GM23338 (cell line): ENCODE results near the gene WIPF3. TPM values are rescaled to one million over a fixed set of nuclear protein-coding genes. Genes with fewer than 3 reads are reported as not detected.

Experiments
- ATAC-seq: fragments of 200-7000 bp; cut with Tn5 transposase; 3 replicates; pipeline ENCODE4 v1.9.1; 2020
- DNase-seq: peaks from one replicate; pipeline ENCODE4 v3.0.0-alpha.2; 2015; ENCODE audit warnings: low spot score
- H2AFZ ChIP-seq: fragments of 200-600 bp; sonication (generic); 2 replicates; pipeline ENCODE4 v1.8.0; 2016; ENCODE audit warnings: antibody characterized with exemption, mild to moderate bottlenecking, moderate library complexity
- H3F3A ChIP-seq: fragments of 200-600 bp; sonication (generic); replicated peaks from 2 replicates; pipeline ENCODE4 v1.8.0; 2017; ENCODE audit warnings: antibody characterized with exemption, mixed run types, low read depth
- H3K27ac ChIP-seq: fragments of 200-600 bp; sonication (generic); 2 replicates; pipeline ENCODE4 v1.6.1; 2016; ENCODE audit warnings: low read depth
- H3K27me3 ChIP-seq: fragments of 200-600 bp; sonication (generic); 2 replicates; pipeline ENCODE4 v1.8.0; 2016; ENCODE audit warnings: mild to moderate bottlenecking, mixed run types, moderate library complexity; ENCODE audit not compliant: insufficient read depth
- H3K36me3 ChIP-seq: fragments of 200-600 bp; sonication (generic); 2 replicates; pipeline ENCODE4 v1.8.0; 2016; ENCODE audit warnings: mild to moderate bottlenecking; ENCODE audit not compliant: insufficient read depth
- H3K4me1 ChIP-seq: fragments of 200-600 bp; sonication (generic); 2 replicates; pipeline ENCODE4 v1.8.0; 2016; ENCODE audit warnings: mild to moderate bottlenecking, moderate library complexity; ENCODE audit not compliant: insufficient read depth
- H3K4me2 ChIP-seq: fragments of 200-600 bp; sonication (generic); 2 replicates; pipeline ENCODE4 v1.7.1; 2017; ENCODE audit warnings: mixed run types
- H3K4me3 ChIP-seq: fragments of 200-600 bp; sonication (generic); 2 replicates; pipeline ENCODE4 v1.6.1; 2016; ENCODE audit warnings: mixed run types
- H3K79me2 ChIP-seq: fragments of 200-600 bp; sonication (generic); replicated peaks from 2 replicates; pipeline ENCODE4 v1.8.0; 2017; ENCODE audit warnings: mild to moderate bottlenecking; ENCODE audit not compliant: insufficient read depth
- H3K9me2 ChIP-seq: fragments of 200-600 bp; sonication (generic); 2 replicates; pipeline ENCODE4 v1.8.0; 2017; ENCODE audit not compliant: insufficient read depth
- H4K20me1 ChIP-seq: fragments of 200-600 bp; sonication (generic); replicated peaks from 2 replicates; pipeline ENCODE4 v1.8.0; 2017; ENCODE audit warnings: mild to moderate bottlenecking; ENCODE audit not compliant: insufficient read depth
- H3K27ac Mint-ChIP-seq: 2 replicates; pipeline ENCODE4 v1.8.0; 2020; ENCODE audit warnings: inconsistent platforms, mild to moderate bottlenecking, moderate library complexity, mixed read lengths
- H3K27me3 Mint-ChIP-seq: 3 replicates; pipeline ENCODE4 v1.8.0; 2022; ENCODE audit warnings: low read depth, mild to moderate bottlenecking, moderate library complexity, mixed read lengths, inconsistent platforms; ENCODE audit not compliant: insufficient read depth, poor library complexity
- H3K36me3 Mint-ChIP-seq: 3 replicates; pipeline ENCODE4 v1.8.0; 2021; ENCODE audit warnings: low read depth, mild to moderate bottlenecking, inconsistent platforms, moderate library complexity, mixed read lengths
- H3K4me1 Mint-ChIP-seq: 3 replicates; pipeline ENCODE4 v1.8.0; 2020; ENCODE audit warnings: mild to moderate bottlenecking, inconsistent platforms, mixed read lengths
- H3K4me3 Mint-ChIP-seq: 3 replicates; pipeline ENCODE4 v1.8.0; 2021; ENCODE audit warnings: moderate library complexity, mild to moderate bottlenecking, inconsistent platforms, mixed read lengths
- H3K9me3 Mint-ChIP-seq: 3 replicates; pipeline ENCODE4 v1.8.0; 2020; ENCODE audit warnings: moderate library complexity, mild to moderate bottlenecking, inconsistent platforms, mixed read lengths
- EZH2 ChIP-seq: fragments of 200-600 bp; sonication (generic); IDR thresholded peaks from one replicate; pipeline ENCODE4 v1.8.0; 2017; ENCODE audit warnings: antibody characterized with exemption, mild to moderate bottlenecking, low read depth; ENCODE audit not compliant: unreplicated experiment
- EZH2phosphoT487 ChIP-seq: fragments of 200-600 bp; sonication (generic); IDR thresholded peaks from one replicate; pipeline ENCODE4 v1.8.1; 2018; ENCODE audit warnings: antibody characterized with exemption; ENCODE audit not compliant: unreplicated experiment
- JUNB ChIP-seq: IDR thresholded peaks from one replicate; pipeline ENCODE4 v1.6.1; 2016; ENCODE audit warnings: antibody characterized with exemption; ENCODE audit not compliant: unreplicated experiment
- NANOG ChIP-seq: IDR thresholded peaks from 2 replicates; pipeline ENCODE4 v1.6.1; 2016; ENCODE audit warnings: antibody characterized with exemption, borderline replicate concordance
- POLR2AphosphoS5 ChIP-seq: IDR thresholded peaks from 2 replicates; pipeline ENCODE4 v1.6.1; 2016; ENCODE audit warnings: antibody characterized with exemption, low read depth
- STAT1 ChIP-seq: IDR thresholded peaks from one replicate; pipeline ENCODE4 v1.6.1; 2016; ENCODE audit warnings: antibody characterized with exemption; ENCODE audit not compliant: unreplicated experiment
- ZNF114 ChIP-seq: fragments of 250-450 bp; sonication (Bioruptor Pico); IDR thresholded peaks from 2 replicates; pipeline ENCODE4 v1.5.0; 2020; ENCODE audit warnings: mild to moderate bottlenecking, moderate library complexity
- ZNF331 ChIP-seq: fragments of 250-450 bp; sonication (Bioruptor Pico); IDR thresholded peaks from 2 replicates; pipeline ENCODE4 v1.5.0; 2020; ENCODE audit warnings: low read depth, mild to moderate bottlenecking, moderate library complexity
- polyA plus RNA-seq: library from polyadenylated mRNA; unstranded; fragments of >200 nt; fragmentation: Nextera tagmentation; extraction: Ambion mirVana; gene quantifications from 2 replicates; pipeline ENCODE4 v1.2.1, GENCODE V29; 2016
- total RNA-seq: library from RNA; depleted of rRNA; stranded (reverse); fragments of >200 nt; shearing (Covaris generic); gene quantifications from 2 replicates; pipeline ENCODE4 v1.2.3, GENCODE V29; 2014
- TF ChIP-seq, protein P1 (sequence below), 2 experiments: fragments of 200-600 bp in 1 of 2; sonication (generic) in 1 of 2; conservative IDR thresholded peaks; 2 replicates each; pipeline versions ENCODE4 v1.5.1 to v1.6.1; 2016 to 2017; ENCODE audit warnings: antibody characterized with exemption in 2 of 2, low read depth in 2 of 2, mild to moderate bottlenecking in 2 of 2, moderate library complexity in 1 of 2
- TF ChIP-seq, protein P2 (sequence below): IDR thresholded peaks from 2 replicates; pipeline ENCODE4 v1.6.1; 2016; ENCODE audit warnings: antibody characterized with exemption
- TF ChIP-seq, protein P3 (sequence below): fragments of 250-450 bp; sonication (Bioruptor Pico); IDR thresholded peaks from 2 replicates; pipeline ENCODE4 v1.5.0; 2020; ENCODE audit warnings: mild to moderate bottlenecking, moderate library complexity

The WIPF3 gene
- total and polyA plus RNA-seq, 2 experiments from 2014 or later = 5.7 to 11.4 TPM

DNA sequence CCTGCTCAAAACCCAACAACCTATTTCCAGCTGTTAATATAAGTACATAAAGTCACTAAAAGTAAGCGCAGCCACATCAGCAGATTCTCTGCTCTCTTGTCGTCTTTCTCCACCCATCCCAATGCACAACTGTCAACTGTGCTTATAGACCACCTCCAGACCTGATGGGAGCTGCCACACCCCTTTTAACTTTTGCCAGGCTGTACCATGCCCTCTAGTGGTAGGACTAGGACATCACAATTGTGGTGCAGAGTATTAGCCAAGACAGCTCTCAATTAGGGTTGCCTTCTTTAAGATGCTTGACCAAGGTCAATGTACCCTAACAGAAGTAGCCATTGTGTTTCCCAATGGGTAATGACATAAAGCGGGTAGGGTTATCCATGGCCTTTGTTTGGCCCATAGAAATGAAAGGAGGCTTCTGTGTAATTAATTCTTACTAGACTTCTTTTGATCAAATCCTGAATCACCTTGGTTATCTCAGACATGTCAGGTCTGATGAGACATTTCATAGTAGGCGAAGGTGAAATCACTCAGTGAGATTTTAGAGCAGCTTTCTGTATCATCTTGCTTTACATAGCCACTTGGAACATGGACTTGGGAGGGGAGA is 115.2 kb downstream of the WIPF3 start:
- Mint-ChIP-seq H3K27ac (no peak overlapping the region), H3K36me3 (peaks cover 10% of the 10 kb centered on the region; the same call in 2 of the 3 replicates), H3K9me3 (no peaks in the 10 kb centered on the region), H3K4me3 (no peak overlapping the region), H3K27me3 (peaks cover 2% of the 10 kb centered on the region), H3K4me1 (no peaks in the 10 kb centered on the region; the same call in 2 of the 3 replicates)
- no peaks in the 10 kb centered on the region for H3K79me2 ChIP-seq
- no peak for TF ChIP-seq STAT1
- TF ChIP-seq, protein P1, sequence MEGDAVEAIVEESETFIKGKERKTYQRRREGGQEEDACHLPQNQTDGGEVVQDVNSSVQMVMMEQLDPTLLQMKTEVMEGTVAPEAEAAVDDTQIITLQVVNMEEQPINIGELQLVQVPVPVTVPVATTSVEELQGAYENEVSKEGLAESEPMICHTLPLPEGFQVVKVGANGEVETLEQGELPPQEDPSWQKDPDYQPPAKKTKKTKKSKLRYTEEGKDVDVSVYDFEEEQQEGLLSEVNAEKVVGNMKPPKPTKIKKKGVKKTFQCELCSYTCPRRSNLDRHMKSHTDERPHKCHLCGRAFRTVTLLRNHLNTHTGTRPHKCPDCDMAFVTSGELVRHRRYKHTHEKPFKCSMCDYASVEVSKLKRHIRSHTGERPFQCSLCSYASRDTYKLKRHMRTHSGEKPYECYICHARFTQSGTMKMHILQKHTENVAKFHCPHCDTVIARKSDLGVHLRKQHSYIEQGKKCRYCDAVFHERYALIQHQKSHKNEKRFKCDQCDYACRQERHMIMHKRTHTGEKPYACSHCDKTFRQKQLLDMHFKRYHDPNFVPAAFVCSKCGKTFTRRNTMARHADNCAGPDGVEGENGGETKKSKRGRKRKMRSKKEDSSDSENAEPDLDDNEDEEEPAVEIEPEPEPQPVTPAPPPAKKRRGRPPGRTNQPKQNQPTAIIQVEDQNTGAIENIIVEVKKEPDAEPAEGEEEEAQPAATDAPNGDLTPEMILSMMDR (conservative IDR thresholded peaks at IDR 0.05; ENCODE audit: low read depth in 2 of 2) = peak; percentile 97 to 99
- H3K27ac ChIP-seq = no peak overlapping the region
- H2AFZ ChIP-seq = no peak overlapping the region
- no peak overlapping the region for H3K4me3 ChIP-seq
- H3K4me1 ChIP-seq = no peaks in the 10 kb centered on the region
- H4K20me1 ChIP-seq = peaks cover 15% of the 10 kb centered on the region
- no peaks in the 10 kb centered on the region for H3F3A ChIP-seq
- H3K4me2 ChIP-seq = no peak overlapping the region
- no peaks in the 10 kb centered on the region for H3K27me3 ChIP-seq
- ATAC-seq (peak; percentile 94), DNase-seq (peak; percentile 86)
- H3K9me2 ChIP-seq = no peaks in the 10 kb centered on the region
- H3K36me3 ChIP-seq = peaks cover 4% of the 10 kb centered on the region; the same call in 1 of the 2 replicates

DNA sequence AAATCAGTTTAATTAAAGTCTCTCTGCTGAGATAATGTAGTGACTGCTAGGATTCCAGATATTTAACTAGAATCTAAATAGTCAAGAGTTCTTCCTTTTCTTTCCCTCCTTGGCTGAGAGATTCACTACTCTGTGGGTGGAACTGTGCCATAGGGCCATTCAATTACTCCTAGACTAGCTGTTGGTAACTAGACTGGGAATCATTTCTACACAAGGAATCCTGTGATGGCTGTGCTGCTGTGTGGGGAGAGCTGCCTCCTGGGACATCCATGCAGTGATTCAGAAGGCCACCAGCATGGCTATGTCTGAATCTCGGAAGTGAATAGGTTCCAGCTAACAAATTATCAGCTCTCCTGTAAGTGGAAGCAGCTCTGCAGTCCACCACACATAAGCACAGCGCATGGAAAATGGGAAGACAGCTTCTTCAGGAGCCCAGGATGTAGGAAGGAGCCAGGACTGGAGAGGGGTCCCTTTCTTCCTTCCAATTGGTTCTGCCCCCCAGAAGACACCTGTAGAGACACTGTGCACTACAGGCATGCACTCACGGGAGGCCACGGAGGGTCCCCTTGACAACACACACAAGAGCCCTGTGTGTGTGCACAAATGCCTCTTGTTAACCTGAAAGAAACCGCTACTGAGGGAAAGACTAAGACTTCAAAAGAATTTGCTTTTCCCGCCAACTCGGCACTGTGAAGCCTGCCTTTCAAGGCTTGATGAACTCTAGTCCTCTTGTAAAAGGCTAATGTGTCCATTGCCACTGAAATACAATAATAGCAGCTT is 116.8 kb downstream of the WIPF3 start:
- Histone ChIP-seq H3K4me1 (no peaks in the 10 kb centered on the region), H4K20me1 (peaks cover 15% of the 10 kb centered on the region; the same call in 1 of the 2 replicates), H3K27me3 (no peaks in the 10 kb centered on the region), H2AFZ (no peak overlapping the region), H3K79me2 (no peaks in the 10 kb centered on the region), H3K4me2 (no peak overlapping the region), H3K4me3 (no peak overlapping the region), H3F3A (no peaks in the 10 kb centered on the region), H3K36me3 (peaks cover 4% of the 10 kb centered on the region; the same call in 1 of the 2 replicates), H3K27ac (no peak overlapping the region), H3K9me2 (no peaks in the 10 kb centered on the region)
- Mint-ChIP-seq H3K27ac (no peak overlapping the region), H3K36me3 (peaks cover 10% of the 10 kb centered on the region; the same call in 2 of the 3 replicates), H3K4me1 (no peaks in the 10 kb centered on the region; the same call in 2 of the 3 replicates), H3K27me3 (peaks cover 2% of the 10 kb centered on the region), H3K9me3 (no peaks in the 10 kb centered on the region), H3K4me3 (no peak overlapping the region)
- DNase-seq (no peak), ATAC-seq (no peak)
- no peak for TF ChIP-seq JUNB
- TF ChIP-seq, protein P2, sequence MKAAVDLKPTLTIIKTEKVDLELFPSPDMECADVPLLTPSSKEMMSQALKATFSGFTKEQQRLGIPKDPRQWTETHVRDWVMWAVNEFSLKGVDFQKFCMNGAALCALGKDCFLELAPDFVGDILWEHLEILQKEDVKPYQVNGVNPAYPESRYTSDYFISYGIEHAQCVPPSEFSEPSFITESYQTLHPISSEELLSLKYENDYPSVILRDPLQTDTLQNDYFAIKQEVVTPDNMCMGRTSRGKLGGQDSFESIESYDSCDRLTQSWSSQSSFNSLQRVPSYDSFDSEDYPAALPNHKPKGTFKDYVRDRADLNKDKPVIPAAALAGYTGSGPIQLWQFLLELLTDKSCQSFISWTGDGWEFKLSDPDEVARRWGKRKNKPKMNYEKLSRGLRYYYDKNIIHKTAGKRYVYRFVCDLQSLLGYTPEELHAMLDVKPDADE = no peak
- no peak for TF ChIP-seq STAT1
- no peak for TF ChIP-seq POLR2AphosphoS5
- TF ChIP-seq NANOG = no peak
- no peak for TF ChIP-seq EZH2
- no peak for TF ChIP-seq EZH2phosphoT487
- no peak for TF ChIP-seq ZNF331 (CRISPR knock-in tag)
- TF ChIP-seq ZNF114 (CRISPR knock-in tag) = no peak
- TF ChIP-seq, protein P3, sequence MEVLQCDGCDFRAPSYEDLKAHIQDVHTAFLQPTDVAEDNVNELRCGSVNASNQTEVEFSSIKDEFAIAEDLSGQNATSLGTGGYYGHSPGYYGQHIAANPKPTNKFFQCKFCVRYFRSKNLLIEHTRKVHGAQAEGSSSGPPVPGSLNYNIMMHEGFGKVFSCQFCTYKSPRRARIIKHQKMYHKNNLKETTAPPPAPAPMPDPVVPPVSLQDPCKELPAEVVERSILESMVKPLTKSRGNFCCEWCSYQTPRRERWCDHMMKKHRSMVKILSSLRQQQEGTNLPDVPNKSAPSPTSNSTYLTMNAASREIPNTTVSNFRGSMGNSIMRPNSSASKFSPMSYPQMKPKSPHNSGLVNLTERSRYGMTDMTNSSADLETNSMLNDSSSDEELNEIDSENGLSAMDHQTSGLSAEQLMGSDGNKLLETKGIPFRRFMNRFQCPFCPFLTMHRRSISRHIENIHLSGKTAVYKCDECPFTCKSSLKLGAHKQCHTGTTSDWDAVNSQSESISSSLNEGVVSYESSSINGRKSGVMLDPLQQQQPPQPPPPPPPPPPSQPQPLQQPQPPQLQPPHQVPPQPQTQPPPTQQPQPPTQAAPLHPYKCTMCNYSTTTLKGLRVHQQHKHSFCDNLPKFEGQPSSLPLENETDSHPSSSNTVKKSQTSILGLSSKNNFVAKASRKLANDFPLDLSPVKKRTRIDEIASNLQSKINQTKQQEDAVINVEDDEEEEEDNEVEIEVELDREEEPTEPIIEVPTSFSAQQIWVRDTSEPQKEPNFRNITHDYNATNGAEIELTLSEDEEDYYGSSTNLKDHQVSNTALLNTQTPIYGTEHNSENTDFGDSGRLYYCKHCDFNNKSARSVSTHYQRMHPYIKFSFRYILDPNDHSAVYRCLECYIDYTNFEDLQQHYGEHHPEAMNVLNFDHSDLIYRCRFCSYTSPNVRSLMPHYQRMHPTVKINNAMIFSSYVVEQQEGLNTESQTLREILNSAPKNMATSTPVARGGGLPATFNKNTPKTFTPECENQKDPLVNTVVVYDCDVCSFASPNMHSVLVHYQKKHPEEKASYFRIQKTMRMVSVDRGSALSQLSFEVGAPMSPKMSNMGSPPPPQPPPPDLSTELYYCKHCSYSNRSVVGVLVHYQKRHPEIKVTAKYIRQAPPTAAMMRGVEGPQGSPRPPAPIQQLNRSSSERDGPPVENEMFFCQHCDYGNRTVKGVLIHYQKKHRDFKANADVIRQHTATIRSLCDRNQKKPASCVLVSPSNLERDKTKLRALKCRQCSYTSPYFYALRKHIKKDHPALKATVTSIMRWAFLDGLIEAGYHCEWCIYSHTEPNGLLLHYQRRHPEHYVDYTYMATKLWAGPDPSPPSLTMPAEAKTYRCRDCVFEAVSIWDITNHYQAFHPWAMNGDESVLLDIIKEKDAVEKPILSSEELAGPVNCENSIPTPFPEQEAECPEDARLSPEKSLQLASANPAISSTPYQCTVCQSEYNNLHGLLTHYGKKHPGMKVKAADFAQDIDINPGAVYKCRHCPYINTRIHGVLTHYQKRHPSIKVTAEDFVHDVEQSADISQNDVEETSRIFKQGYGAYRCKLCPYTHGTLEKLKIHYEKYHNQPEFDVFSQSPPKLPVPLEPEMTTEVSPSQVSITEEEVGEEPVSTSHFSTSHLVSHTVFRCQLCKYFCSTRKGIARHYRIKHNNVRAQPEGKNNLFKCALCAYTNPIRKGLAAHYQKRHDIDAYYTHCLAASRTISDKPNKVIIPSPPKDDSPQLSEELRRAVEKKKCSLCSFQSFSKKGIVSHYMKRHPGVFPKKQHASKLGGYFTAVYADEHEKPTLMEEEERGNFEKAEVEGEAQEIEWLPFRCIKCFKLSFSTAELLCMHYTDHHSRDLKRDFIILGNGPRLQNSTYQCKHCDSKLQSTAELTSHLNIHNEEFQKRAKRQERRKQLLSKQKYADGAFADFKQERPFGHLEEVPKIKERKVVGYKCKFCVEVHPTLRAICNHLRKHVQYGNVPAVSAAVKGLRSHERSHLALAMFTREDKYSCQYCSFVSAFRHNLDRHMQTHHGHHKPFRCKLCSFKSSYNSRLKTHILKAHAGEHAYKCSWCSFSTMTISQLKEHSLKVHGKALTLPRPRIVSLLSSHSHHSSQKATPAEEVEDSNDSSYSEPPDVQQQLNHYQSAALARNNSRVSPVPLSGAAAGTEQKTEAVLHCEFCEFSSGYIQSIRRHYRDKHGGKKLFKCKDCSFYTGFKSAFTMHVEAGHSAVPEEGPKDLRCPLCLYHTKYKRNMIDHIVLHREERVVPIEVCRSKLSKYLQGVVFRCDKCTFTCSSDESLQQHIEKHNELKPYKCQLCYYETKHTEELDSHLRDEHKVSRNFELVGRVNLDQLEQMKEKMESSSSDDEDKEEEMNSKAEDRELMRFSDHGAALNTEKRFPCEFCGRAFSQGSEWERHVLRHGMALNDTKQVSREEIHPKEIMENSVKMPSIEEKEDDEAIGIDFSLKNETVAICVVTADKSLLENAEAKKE (CRISPR knock-in tag) = no peak
